ENCODE data around the gene PRKCZ.
A peak's percentile ranks its signal among the peaks of the same experiment; 100 is the strongest.

Gene PRKCZ

GRCh38 chr1:2216767-2217058 lies 166.5 kb downstream of the PRKCZ start:
- no peak for TF ChIP-seq ZNF274 (IDR thresholded peaks at IDR 0.05; ENCODE audit: low read depth, low read length)
- no peak overlapping the region for H3K4me3 ChIP-seq (ENCODE audit: low read length)

DNA sequence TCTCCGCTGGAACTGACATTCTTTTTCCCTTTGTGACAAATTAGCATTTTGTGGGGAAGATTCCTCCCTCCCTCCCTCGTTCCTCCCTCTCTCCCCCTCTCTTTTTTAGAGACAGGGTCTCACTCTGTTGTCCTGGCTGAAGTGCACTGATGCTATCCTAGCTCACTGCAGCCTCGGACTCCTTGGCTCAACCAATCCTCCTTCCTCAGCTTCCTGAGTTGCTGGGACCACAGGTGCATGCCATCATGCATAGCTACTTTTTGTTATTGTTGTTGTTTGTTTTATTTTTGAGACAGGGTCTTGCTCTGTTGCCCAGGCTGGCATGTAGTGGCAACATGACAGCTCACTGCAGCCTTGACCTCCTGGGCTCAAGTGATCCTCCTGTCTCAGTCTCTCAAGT lies 171.1 kb downstream of the PRKCZ start:
- no peak overlapping the region for H3K4me3 ChIP-seq (ENCODE audit: low read length)
- TF ChIP-seq ZNF274 (IDR thresholded peaks at IDR 0.05; ENCODE audit: low read depth, low read length) = no peak

DNA sequence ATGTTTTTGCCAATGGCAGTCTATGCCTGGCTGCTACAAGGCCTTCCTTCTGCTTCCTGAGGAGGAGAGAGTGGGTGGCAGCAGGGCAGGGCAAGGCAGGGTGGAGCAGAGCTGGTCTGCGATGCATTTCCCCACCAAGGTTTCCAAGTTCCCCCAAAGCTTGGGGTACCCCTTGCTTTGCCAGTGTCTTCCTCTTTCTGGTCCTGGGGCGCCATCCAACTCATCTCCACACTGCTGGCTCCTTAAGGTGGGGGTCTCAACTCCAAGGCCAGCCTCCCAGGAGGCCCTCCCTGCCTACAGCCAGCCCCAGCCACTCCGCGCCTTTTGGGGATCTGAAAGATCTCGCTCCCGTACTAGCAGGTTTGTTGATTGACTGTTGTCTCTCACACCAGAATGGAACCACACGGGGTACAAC lies 174.0 kb downstream of the PRKCZ start:
- no peak overlapping the region for H3K4me3 ChIP-seq (ENCODE audit: low read length)
- TF ChIP-seq ZNF274 (IDR thresholded peaks at IDR 0.05; ENCODE audit: low read depth, low read length) = no peak

GRCh38 chr1:2224631-2225428 lies 174.6 kb downstream of the PRKCZ start:
- H3K4me3 ChIP-seq (ENCODE audit: low read length) = no peak overlapping the region
- TF ChIP-seq ZNF274 (IDR thresholded peaks at IDR 0.05; ENCODE audit: low read depth, low read length) = no peak

- no peak for TF ChIP-seq ZNF274 (IDR thresholded peaks at IDR 0.05; ENCODE audit: low read depth, low read length)
- peak overlapping the region; percentile 78; the same call in 1 of the 2 replicates for H3K4me3 ChIP-seq (ENCODE audit: low read length)
Observed at GRCh38 chr1:2226525-2227345, 176.5 kb downstream of the PRKCZ start.

DNA sequence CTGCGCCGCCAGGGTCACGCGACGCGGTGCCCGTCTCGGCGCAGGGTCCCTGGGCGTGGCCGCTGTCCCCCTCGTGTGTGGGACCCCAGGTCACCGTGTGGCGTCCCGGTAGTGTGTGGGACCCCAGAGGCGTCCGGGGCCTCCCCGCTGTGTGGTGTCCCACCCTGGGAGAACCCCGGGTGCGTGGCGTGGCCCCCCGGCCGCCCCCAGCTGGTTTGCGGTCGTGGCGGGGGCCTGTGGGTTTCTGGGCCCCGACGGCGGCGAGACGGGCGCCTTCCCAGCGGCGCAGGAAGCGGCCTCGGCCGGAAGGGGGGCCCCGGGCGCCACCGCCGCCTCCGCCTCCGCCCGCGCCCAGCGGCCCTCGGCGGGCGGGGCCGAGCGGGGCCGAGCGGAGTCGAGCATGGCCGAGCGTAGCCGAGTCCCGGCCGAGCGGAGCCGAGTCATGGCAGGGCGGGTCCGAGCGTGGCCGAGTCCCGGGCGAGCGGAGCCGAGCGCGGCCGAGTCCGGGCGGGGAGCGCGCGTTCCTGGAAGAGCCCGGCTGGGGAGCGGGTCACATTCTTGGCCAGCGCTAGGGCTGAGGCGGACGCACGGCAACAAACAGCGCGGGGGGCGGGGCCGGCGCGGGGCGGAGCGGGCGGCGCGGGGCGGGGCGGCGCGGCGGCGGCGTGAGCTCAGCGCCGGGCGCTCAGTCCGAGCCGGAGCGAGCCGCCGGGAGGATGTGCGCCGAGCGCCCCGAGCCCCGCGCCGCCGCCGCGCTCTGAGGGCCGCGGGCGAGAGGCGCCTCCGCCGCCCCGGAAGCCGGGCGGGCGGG lies 177.3 kb downstream of the PRKCZ start:
- no peak for TF ChIP-seq ZNF274 (IDR thresholded peaks at IDR 0.05; ENCODE audit: low read depth, low read length)

DNA sequence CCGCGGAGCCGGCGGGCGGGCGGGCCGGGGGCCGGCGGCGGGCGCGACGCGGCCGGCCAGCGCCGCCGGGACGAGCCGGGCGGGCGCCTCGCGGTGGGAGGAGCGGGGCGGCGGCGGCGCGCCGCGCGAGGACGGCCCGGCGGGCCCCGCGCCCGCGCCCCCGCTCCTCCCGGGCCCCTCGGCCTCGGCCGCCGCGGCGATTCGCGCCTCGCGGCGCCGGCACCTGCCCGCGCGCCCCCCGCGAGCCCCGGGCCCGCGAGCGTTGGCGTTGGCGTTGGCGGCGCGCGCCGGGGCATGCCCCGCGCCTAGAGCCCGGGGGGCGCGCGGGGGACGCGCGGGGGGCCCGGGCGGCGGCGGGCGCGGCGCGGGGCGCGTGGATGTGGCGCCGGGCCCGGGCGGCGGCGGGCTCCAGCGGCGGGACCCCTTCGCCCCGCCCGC lies 178.0 kb downstream of the PRKCZ start, which contains the start of gene SKI:
Gene SKI (plus strand): TSS at position 163 of the 438 bp plus-strand sequence. CDS start 448 bp downstream, outside the sequence.
- peak within 1 kb of the TSS; percentile 78 for H3K4me3 ChIP-seq (ENCODE audit: low read length)
- no peak for TF ChIP-seq ZNF274 (IDR thresholded peaks at IDR 0.05; ENCODE audit: low read depth, low read length)

More for the DNA sequence above, 177.3 kb downstream of the PRKCZ start:
- peak overlapping the region; percentile 78; the same call in 1 of the 2 replicates for H3K4me3 ChIP-seq (ENCODE audit: low read length)

DNA sequence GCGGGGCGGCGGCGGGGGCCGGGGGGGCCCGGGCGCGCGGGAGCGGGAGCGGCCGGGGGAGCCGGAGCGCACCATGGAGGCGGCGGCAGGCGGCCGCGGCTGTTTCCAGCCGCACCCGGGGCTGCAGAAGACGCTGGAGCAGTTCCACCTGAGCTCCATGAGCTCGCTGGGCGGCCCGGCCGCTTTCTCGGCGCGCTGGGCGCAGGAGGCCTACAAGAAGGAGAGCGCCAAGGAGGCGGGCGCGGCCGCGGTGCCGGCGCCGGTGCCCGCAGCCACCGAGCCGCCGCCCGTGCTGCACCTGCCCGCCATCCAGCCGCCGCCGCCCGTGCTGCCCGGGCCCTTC lies 178.5 kb downstream of the PRKCZ start:
- no peak for TF ChIP-seq ZNF274 (IDR thresholded peaks at IDR 0.05; ENCODE audit: low read depth, low read length)
- H3K4me3 ChIP-seq (ENCODE audit: low read length) = peak overlapping the region; percentile 62

GRCh38 chr1:2229037-2229864 lies 179.0 kb downstream of the PRKCZ start:
- peak overlapping the region; percentile 62 for H3K4me3 ChIP-seq (ENCODE audit: low read length)
- TF ChIP-seq ZNF274 (IDR thresholded peaks at IDR 0.05; ENCODE audit: low read depth, low read length) = no peak

GRCh38 chr1:2229911-2230731 lies 179.9 kb downstream of the PRKCZ start:
- TF ChIP-seq ZNF274 (IDR thresholded peaks at IDR 0.05; ENCODE audit: low read depth, low read length) = no peak
- H3K4me3 ChIP-seq (ENCODE audit: low read length) = peak overlapping the region; percentile 62

- no peak for TF ChIP-seq ZNF274 (IDR thresholded peaks at IDR 0.05; ENCODE audit: low read depth, low read length)
- H3K4me3 ChIP-seq (ENCODE audit: low read length) = peak overlapping the region; percentile 62
Observed at GRCh38 chr1:2230781-2231531, 180.7 kb downstream of the PRKCZ start.

Data from GM08714 (cell line).